SK-N-SH (cell line): ENCODE measurements around the gene FUS. TPM values are rescaled to one million over a fixed set of nuclear protein-coding genes. Genes with fewer than 3 reads are reported as not detected.
"Not testable (repeated sequence)": the region's sequence is repeated elsewhere in the genome, so short reads cannot be mapped to it uniquely, and the experiment has no call there.

Experiments used
- CTCF ChIA-PET: fragments of 300-600, 350-600 bp; formaldehyde crosslinking; extraction: SDS; loops from one replicate; lab custom pipeline; 2021; lab: Yijun Ruan, JAX
- POLR2A ChIA-PET: fragments of 350-600 bp; sonication (Branson Sonifier 250); formaldehyde crosslinking; extraction: SDS; loops from one replicate; lab custom pipeline; 2020; ENCODE audit warnings: antibody characterized with exemption, inconsistent platforms; lab: Yijun Ruan, JAX
- DNase-seq: peaks from one replicate; pipeline ENCODE4 v3.0.0; 2012
- H2AFZ ChIP-seq: fragments of 200-600 bp; sonication (generic); 2 replicates; pipeline ENCODE4 v1.8.1; 2016; ENCODE audit warnings: antibody characterized with exemption, mild to moderate bottlenecking, low read depth
- H3F3A ChIP-seq: fragments of 200-600 bp; sonication (generic); replicated peaks from 2 replicates; pipeline ENCODE3; 2016; ENCODE audit warnings: antibody characterized with exemption, mild to moderate bottlenecking; ENCODE audit not compliant: insufficient read depth
- H3K27ac ChIP-seq, 2 experiments: fragments of 200-500 bp in 1 of 2; fragments of 200-600 bp in 1 of 2; sonication (Bioruptor generic) in 1 of 2; sonication (generic), shearing (Covaris generic) in 1 of 2; 2 replicates each; pipeline versions ENCODE4 v1.5.1 to v1.6.1; 2014 to 2016; ENCODE audit warnings: low read depth in 2 of 2, inconsistent platforms in 1 of 2, low read length in 1 of 2, mild to moderate bottlenecking in 1 of 2, mixed read lengths in 1 of 2
- H3K27me3 ChIP-seq: fragments of 200-600 bp; sonication (generic), shearing (Covaris generic); 2 replicates; pipeline ENCODE4 v1.6.1; 2016; ENCODE audit warnings: mixed run types; ENCODE audit not compliant: insufficient read depth
- H3K36me3 ChIP-seq, 2 experiments: fragments of 200-500 bp in 1 of 2; fragments of 200-600 bp in 1 of 2; sonication (Bioruptor generic) in 1 of 2; sonication (generic) in 1 of 2; replicated peaks in 1 of 2; 2 replicates each; pipeline versions ENCODE3 to v1.5.1; 2014 to 2016; ENCODE audit warnings: low read length in 1 of 2, mild to moderate bottlenecking in 1 of 2; ENCODE audit not compliant: insufficient read depth in 2 of 2, control insufficient read depth in 1 of 2
- H3K4me1 ChIP-seq, 2 experiments: fragments of 200-500 bp in 1 of 2; fragments of 200-600 bp in 1 of 2; sonication (Bioruptor generic) in 1 of 2; sonication (generic), shearing (Covaris generic) in 1 of 2; 2 replicates each; pipeline versions ENCODE4 v1.5.1 to v1.6.1; 2014 to 2016; ENCODE audit warnings: low read depth in 1 of 2, low read length in 1 of 2, mixed run types in 1 of 2; ENCODE audit not compliant: insufficient read depth in 2 of 2, control insufficient read depth in 1 of 2
- H3K4me2 ChIP-seq: fragments of 200-600 bp; sonication (generic), shearing (Covaris generic); 2 replicates; pipeline ENCODE4 v1.6.1; 2017; ENCODE audit warnings: mixed run types
- H3K4me3 ChIP-seq, 2 experiments: fragments of 200-500 bp in 1 of 2; fragments of 200-600 bp in 1 of 2; sonication (Bioruptor generic) in 1 of 2; sonication (generic), shearing (Covaris generic) in 1 of 2; 2 replicates each; pipeline versions ENCODE4 v1.5.1 to v1.8.1; 2014 to 2016; ENCODE audit warnings: low read depth in 2 of 2, inconsistent platforms in 1 of 2, low read length in 1 of 2, mild to moderate bottlenecking in 1 of 2, mixed read lengths in 1 of 2, moderate library complexity in 1 of 2
- H3K79me2 ChIP-seq: fragments of 200-600 bp; sonication (generic); 2 replicates; pipeline ENCODE4 v1.8.1; 2017; ENCODE audit warnings: mild to moderate bottlenecking; ENCODE audit not compliant: insufficient read depth
- H3K9ac ChIP-seq: fragments of 200-600 bp; sonication (generic); 2 replicates; pipeline ENCODE4 v1.6.1; 2017; ENCODE audit warnings: mixed run types
- H3K9me2 ChIP-seq: fragments of 200-600 bp; sonication (generic); 2 replicates; pipeline ENCODE4 v1.6.1; 2017; ENCODE audit warnings: mixed run types
- H3K9me3 ChIP-seq: fragments of 200-600 bp; sonication (generic); 2 replicates; pipeline ENCODE4 v1.6.1; 2017; ENCODE audit warnings: mixed run types, mild to moderate bottlenecking, moderate library complexity
- H4K20me1 ChIP-seq: fragments of 200-600 bp; sonication (generic); 2 replicates; pipeline ENCODE4 v1.6.1; 2017; ENCODE audit warnings: mild to moderate bottlenecking, mixed run types; ENCODE audit not compliant: insufficient read depth
- FOSL2 ChIP-seq: IDR thresholded peaks from 2 replicates; pipeline ENCODE4 v1.4.0; 2012; ENCODE audit warnings: low read depth, mild to moderate bottlenecking, moderate library complexity, borderline replicate concordance
- FOXJ3 ChIP-seq: sonication (generic); formaldehyde crosslinking; IDR thresholded peaks from 2 replicates; pipeline ENCODE4 v1.5.1; 2020; ENCODE audit warnings: mild to moderate bottlenecking, missing genetic modification reagents
- FOXM1 ChIP-seq: IDR thresholded peaks from 2 replicates; pipeline ENCODE4 v1.4.0; 2012; ENCODE audit warnings: low read depth, mild to moderate bottlenecking
- GABPA ChIP-seq: IDR thresholded peaks from 2 replicates; pipeline ENCODE4 v1.4.0; 2012; ENCODE audit warnings: low read depth, mild to moderate bottlenecking
- GATA2 ChIP-seq: sonication (generic); formaldehyde crosslinking; IDR thresholded peaks from 2 replicates; pipeline ENCODE4 v1.5.0; 2020; ENCODE audit warnings: mild to moderate bottlenecking, missing genetic modification reagents
- MEF2A ChIP-seq: IDR thresholded peaks from 2 replicates; pipeline ENCODE4 v1.4.0; 2012; ENCODE audit warnings: low read depth, borderline replicate concordance
- MXI1 ChIP-seq: IDR thresholded peaks from 2 replicates; pipeline ENCODE4 v1.6.1; 2012; ENCODE audit warnings: mild to moderate bottlenecking, low read depth, low read length, improper control_type of control experiment
- POLR2AphosphoS5 ChIP-seq: IDR thresholded peaks from 2 replicates; pipeline ENCODE4 v1.6.1; 2012; ENCODE audit warnings: low read depth, low read length
- RAD21 ChIP-seq: IDR thresholded peaks from 2 replicates; pipeline ENCODE4 v1.6.1; 2012; ENCODE audit warnings: mild to moderate bottlenecking, low read length
- RFX5 ChIP-seq: IDR thresholded peaks from 2 replicates; pipeline ENCODE4 v1.6.1; 2012; ENCODE audit warnings: mild to moderate bottlenecking, improper control_type of control experiment, low read length
- SIN3A ChIP-seq: IDR thresholded peaks from 2 replicates; pipeline ENCODE4 v1.6.1; 2012; ENCODE audit warnings: low read depth, mild to moderate bottlenecking, low read length, moderate library complexity, borderline replicate concordance
- SMC3 ChIP-seq: IDR thresholded peaks from 2 replicates; pipeline ENCODE4 v1.6.1; 2012; ENCODE audit warnings: low read depth, low read length, improper control_type of control experiment
- TAF1 ChIP-seq: IDR thresholded peaks from 2 replicates; pipeline ENCODE4 v1.6.1; 2012; ENCODE audit warnings: low read depth, mild to moderate bottlenecking, low read length, moderate library complexity, borderline replicate concordance
- YY1 ChIP-seq: IDR thresholded peaks from 2 replicates; pipeline ENCODE4 v1.4.0; 2012; ENCODE audit warnings: low read depth, mild to moderate bottlenecking
- WGBS: methylation state at CpG from one replicate; pipeline ENCODE4 v1.1.6; 2017; ENCODE audit warnings: low lambda C conversion rate; 5-methylcytosine and 5-hydroxymethylcytosine counted together
- polyA plus RNA-seq, 3 experiments: library from polyadenylated mRNA; depleted of rRNA; stranded (reverse); fragments of >200 nt; gene quantifications; 2 replicates each; pipeline ENCODE4 v1.2.3, GENCODE V29; 2012
- TF ChIP-seq, protein P1 (sequence below): IDR thresholded peaks from 2 replicates; pipeline ENCODE4 v1.4.0; 2012; ENCODE audit warnings: low read depth
- TF ChIP-seq, protein P2 (sequence below): fragments of 150-350 bp; IDR thresholded peaks from 2 replicates; pipeline ENCODE4 v1.6.1; 2017; ENCODE audit warnings: antibody characterized with exemption, low read length, low read depth, borderline replicate concordance

Gene FUS
- polyA plus RNA-seq, 1 of the 3 experiments (the other 2 are of a cell fraction): 429 TPM

DNA sequence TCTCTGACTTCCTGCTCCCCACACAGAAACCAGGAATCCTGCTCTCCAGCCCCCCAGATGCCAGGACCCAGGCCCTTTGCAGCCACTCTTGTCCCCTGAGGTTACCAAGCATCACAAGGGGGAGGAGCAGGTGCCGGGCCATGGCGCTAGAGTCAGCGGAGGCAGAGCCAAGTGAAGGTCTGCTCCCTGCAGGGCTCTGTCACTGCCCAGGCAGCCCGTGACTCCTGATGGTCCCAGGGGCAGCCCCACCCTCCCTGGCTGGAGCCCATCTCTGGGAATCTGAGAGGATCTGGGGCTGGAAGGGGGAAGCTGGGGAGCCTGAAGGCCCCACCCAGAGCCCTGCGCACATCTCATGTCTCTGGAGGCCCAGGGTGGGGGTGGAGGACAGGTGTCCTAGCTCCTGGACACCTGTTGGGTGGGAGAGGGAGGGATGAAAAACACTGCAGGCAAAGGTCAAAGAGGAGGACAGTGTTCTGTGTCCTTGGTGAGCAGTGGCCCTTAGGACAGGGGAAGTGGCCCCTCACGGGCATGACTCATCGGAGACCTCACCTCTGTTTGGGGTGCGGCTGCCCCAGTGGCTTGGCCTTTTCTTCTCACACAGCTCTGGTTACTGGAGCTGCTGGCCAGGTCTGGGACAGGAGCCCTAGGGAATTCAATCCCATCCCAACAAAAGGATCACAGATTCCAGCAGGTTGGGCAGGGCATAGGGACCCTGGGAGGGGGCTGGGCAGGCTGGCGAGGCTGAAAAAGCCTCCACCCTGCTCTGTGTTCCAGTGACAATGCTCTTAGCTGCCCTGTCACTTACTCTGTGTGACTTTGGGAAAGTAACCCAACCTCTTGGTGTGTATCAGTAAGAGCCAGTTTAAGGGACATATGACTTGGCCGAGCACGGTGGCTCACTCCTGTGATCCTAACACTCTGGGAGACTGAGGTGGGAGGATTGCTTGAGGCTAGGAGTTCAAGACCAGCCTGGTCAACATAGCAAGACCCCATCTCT is 29.7 kb upstream of the FUS start, which contains the start of gene PRSS36 (continued):
- TF ChIP-seq, protein P1, sequence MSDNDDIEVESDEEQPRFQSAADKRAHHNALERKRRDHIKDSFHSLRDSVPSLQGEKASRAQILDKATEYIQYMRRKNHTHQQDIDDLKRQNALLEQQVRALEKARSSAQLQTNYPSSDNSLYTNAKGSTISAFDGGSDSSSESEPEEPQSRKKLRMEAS: no peak
- TF ChIP-seq FOXJ3 (CRISPR knock-in tag): no peak

DNA sequence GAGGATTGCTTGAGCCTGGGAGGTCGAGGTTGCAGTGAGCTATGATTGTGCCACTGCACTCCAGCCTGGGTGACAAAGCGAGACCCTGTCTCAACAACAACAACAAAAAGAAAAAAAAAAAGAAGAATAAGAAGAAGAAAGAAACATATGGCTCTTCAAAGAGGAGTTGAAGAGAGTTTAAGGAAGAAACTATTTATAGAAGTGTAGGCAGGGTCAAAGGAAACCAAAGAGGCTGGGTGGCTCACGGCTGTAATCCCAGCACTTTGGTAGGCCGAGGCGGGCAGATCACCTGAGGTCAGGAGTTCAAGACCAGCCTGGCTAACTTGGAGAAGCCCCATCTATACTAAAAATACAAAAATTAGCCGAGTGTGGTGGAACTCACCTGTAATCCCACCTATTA is 29.0 kb upstream of the FUS start:
- not testable (repeated sequence) for H3K27ac ChIP-seq, H3F3A ChIP-seq, DNase-seq, H3K4me2 ChIP-seq, H3K4me3 ChIP-seq, H2AFZ ChIP-seq, H3K9ac ChIP-seq, H3K4me1 ChIP-seq, H4K20me1 ChIP-seq, H3K9me2 ChIP-seq, H3K27me3 ChIP-seq, H3K9me3 ChIP-seq, H3K79me2 ChIP-seq, H3K36me3 ChIP-seq
- ChIA-PET POLR2A (interaction anchor here (1.6 kb wide), 1 partner anchor 29 kb away, joined by 4 read pairs; the partner anchor contains the start of gene FUS), CTCF (interaction anchor here (4.7 kb wide), 1 partner anchor 8 kb away, joined by 22 read pairs; no protein-coding TSS in a partner anchor)
- WGBS: 69% methylated on average over 6 of the region's 6 CpGs

DNA sequence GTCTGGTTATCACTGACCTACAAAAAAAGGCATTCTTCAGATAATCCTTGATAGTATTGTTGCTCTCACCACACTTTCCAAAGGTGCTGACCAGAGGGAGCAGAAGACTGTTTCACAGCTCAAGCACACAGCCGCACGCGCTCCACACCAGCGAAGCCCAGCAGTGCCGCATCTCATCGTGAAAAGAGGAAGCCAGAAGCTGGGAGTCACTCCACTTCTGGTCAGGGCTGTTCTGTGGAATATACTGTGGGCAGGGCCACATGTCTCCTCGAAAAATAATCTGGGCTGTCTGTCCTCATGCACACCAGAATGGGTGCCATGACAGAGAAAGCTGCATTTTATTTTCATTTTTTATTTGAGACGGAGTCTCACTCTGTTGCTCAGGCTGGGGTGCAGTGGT is 22.8 kb upstream of the FUS start:
- no peaks in the 10 kb centered on the region for H3K4me1 ChIP-seq
- no peaks in the 10 kb centered on the region for H3K36me3 ChIP-seq
- no peaks in the 10 kb centered on the region for H3K79me2 ChIP-seq
- ChIA-PET POLR2A (interaction anchor here (0.7 kb wide), 1 partner anchor 23 kb away, joined by 5 read pairs; the partner anchor contains the start of gene FUS), CTCF (interaction anchor here (1.2 to 4.8 kb wide), 6 partner anchors 13 to 711 kb away, joined by 3 to 24 read pairs (median 4); partner anchors contain the start of gene HSD3B7)
- 22% methylated on average over 5 of the region's 8 CpGs for WGBS
- no peaks in the 10 kb centered on the region for H3K27me3 ChIP-seq
- H3K4me2 ChIP-seq: no peak overlapping the region
- H3F3A ChIP-seq: no peaks in the 10 kb centered on the region
- no peaks in the 10 kb centered on the region for H3K9me3 ChIP-seq
- no peaks in the 10 kb centered on the region for H4K20me1 ChIP-seq
- no peak overlapping the region for H3K9ac ChIP-seq
- no peak for TF ChIP-seq FOSL2
- TF ChIP-seq MXI1: no peak
- TF ChIP-seq TAF1: no peak
- no peak for TF ChIP-seq RAD21
- TF ChIP-seq FOXM1: no peak
- TF ChIP-seq YY1: no peak
- TF ChIP-seq, protein P2, sequence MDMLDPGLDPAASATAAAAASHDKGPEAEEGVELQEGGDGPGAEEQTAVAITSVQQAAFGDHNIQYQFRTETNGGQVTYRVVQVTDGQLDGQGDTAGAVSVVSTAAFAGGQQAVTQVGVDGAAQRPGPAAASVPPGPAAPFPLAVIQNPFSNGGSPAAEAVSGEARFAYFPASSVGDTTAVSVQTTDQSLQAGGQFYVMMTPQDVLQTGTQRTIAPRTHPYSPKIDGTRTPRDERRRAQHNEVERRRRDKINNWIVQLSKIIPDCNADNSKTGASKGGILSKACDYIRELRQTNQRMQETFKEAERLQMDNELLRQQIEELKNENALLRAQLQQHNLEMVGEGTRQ: no peak
- no peak for TF ChIP-seq POLR2AphosphoS5
- no peak for TF ChIP-seq SMC3
- no peak for TF ChIP-seq MEF2A
- no peak for TF ChIP-seq GATA2 (CRISPR knock-in tag)
- no peak for TF ChIP-seq SIN3A
- TF ChIP-seq RFX5: no peak
- no peak for TF ChIP-seq GABPA
- H3K9me2 ChIP-seq: no peaks in the 10 kb centered on the region
- H3K4me3 ChIP-seq: no peak overlapping the region
- no peak overlapping the region for H3K27ac ChIP-seq
- H2AFZ ChIP-seq: no peak overlapping the region
- no peak for DNase-seq
